Psoas muscle (tissue), 8 donors: ENCODE results near the gene ETFBKMT. TPM values are rescaled to one million over a fixed set of nuclear protein-coding genes. Genes with fewer than 3 reads are reported as not detected.

Experiments used
- ATAC-seq, 4 donors: fragments of 200-7000 bp; cut with Tn5 transposase; one replicate each; pipeline ENCODE4 v1.9.1; 2020; ENCODE audit warnings: moderate library complexity in 3 of 4, mild to moderate bottlenecking in 2 of 4
- DNase-seq, 2 donors: peaks; one replicate each; pipeline ENCODE4 v3.0.0-alpha.2; 2020
- H3K27ac ChIP-seq: fragments of 200-600 bp; one replicate; pipeline ENCODE4 v1.8.0; 2022
- H3K27me3 ChIP-seq, 3 donors: fragments of 200-600 bp in 1 of 3; one replicate each; pipeline versions ENCODE4 v1.6.1 to v1.8.0; 2013 to 2022; ENCODE audit warnings: low read length in 2 of 3, mild to moderate bottlenecking in 2 of 3, moderate library complexity in 1 of 3; ENCODE audit not compliant: insufficient read depth in 3 of 3
- H3K36me3 ChIP-seq, 2 donors: fragments of 200-600 bp in 1 of 2; one replicate each; pipeline versions ENCODE4 v1.6.1 to v1.8.0; 2013 to 2022; ENCODE audit warnings: low read depth in 1 of 2, mild to moderate bottlenecking in 1 of 2, moderate library complexity in 1 of 2; ENCODE audit not compliant: insufficient read depth in 1 of 2
- H3K4me1 ChIP-seq: fragments of 200-600 bp; one replicate; pipeline ENCODE4 v1.8.0; 2022
- H3K4me3 ChIP-seq: fragments of 200-600 bp; one replicate; pipeline ENCODE4 v1.8.0; 2022; ENCODE audit warnings: mild to moderate bottlenecking
- H3K9me3 ChIP-seq: fragments of 200-600 bp; one replicate; pipeline ENCODE4 v1.8.0; 2022
- CTCF ChIP-seq: fragments of 200-600 bp; IDR thresholded peaks from one replicate; pipeline ENCODE4 v1.8.0; 2022; ENCODE audit warnings: antibody characterized with exemption
- WGBS, 3 donors: extraction: QIAGEN DNeasy Blood & Tissue Kit; methylation state at CpG; one replicate each; pipeline versions ENCODE4 v1.1.6 to v1.1.7; 2013; 5-methylcytosine and 5-hydroxymethylcytosine counted together
- intact Hi-C, 2 donors: fragments of 100-400 bp; cut with DNase I; formaldehyde crosslinking; loops; one replicate each; pipeline versions ENCODE4 v1.11.0 to v1.14.2; 2022
- polyA plus RNA-seq, 3 donors: library from polyadenylated mRNA; stranded (reverse); fragments of 200-250 nt; gene quantifications; one replicate each; pipeline ENCODE4 v1.2.3, GENCODE V29; 2013
- total RNA-seq, 4 donors: library from RNA; stranded (reverse); fragmentation: NEBNext Ultra II Directional in 2 of 4; extraction: Animal tissue kit (Norgen Biotek cat#: 25700) in 2 of 4; gene quantifications; one replicate each; pipeline versions ENCODE4 v1.2.1 to v1.2.4, GENCODE V29; 2021 to 2023
- donor health status: healthy with polysubstance abuse.
- donor health status: DM: no; HTN: no; CAD: no; lungs with moderate emphysema.
- donor health status: Bipolar disorder and iron deficiency.
- donor health status: healthy.
- donor health status: DM: yes; HTN: yes; CAD: no.
- donor health status: DM: no; HTN: no; CAD: no.
- donor health status: DM: no; HTN: no; CAD: no.
- donor health status: DM: yes; HTN: yes; CAD: no.

Gene ETFBKMT
- total and polyA plus RNA-seq, 7 donors: 2.4 to 10.8 (median 5.2) TPM

- TF ChIP-seq CTCF: no peak
- WGBS, 3 donors: 94 to 99% (median 97%) methylated on average over 4 of the region's 4 CpGs
Observed at GRCh38 chr12:31622038-31622437, 37.5 kb upstream of the ETFBKMT start.

GRCh38 chr12:31626270-31626995 is 33.1 kb upstream of the ETFBKMT start:
- H3K9me3 ChIP-seq: no peaks in the 10 kb centered on the region
- H3K4me1 ChIP-seq: peaks cover 7% of the 10 kb centered on the region
- H3K4me3 ChIP-seq: no peak overlapping the region
- intact Hi-C loops: no loop called here
- H3K27me3 ChIP-seq: no peaks in the 10 kb centered on the region
- H3K36me3 ChIP-seq: no peaks in the 10 kb centered on the region
- DNase-seq (no peak), ATAC-seq (no peak)
- WGBS, 3 donors: 77 to 92% (median 90%) methylated on average over 7 of the region's 7 CpGs
- H3K27ac ChIP-seq: no peak overlapping the region
- no peak for TF ChIP-seq CTCF

More at GRCh38 chr12:31622038-31622437, 37.5 kb upstream of the ETFBKMT start:
- Histone ChIP-seq H3K27me3 (no peaks in the 10 kb centered on the region), H3K27ac (no peak overlapping the region), H3K9me3 (no peaks in the 10 kb centered on the region), H3K4me1 (no peaks in the 10 kb centered on the region), H3K36me3 (no peaks in the 10 kb centered on the region), H3K4me3 (no peak overlapping the region)
- no peak for ATAC-seq
- no peak for DNase-seq
- intact Hi-C loops: no loop called here

- ATAC-seq: no peak
- TF ChIP-seq CTCF: no peak
Observed at GRCh38 chr12:31627456-31628054, 31.9 kb upstream of the ETFBKMT start.

GRCh38 chr12:31629756-31630732 is 29.4 kb upstream of the ETFBKMT start:
- peak overlapping the region; percentile 44 for H3K4me3 ChIP-seq
- peak overlapping the region; percentile 60 for H3K27ac ChIP-seq

More at GRCh38 chr12:31627456-31628054, 31.9 kb upstream of the ETFBKMT start:
- intact Hi-C loops: loop anchor here in 1 of 2 donors (2.0 kb wide), 1 partner anchor 37 kb away; the partner anchor contains the start of gene DENND5B
- Histone ChIP-seq H3K27me3 (no peaks in the 10 kb centered on the region), H3K4me3 (no peak overlapping the region), H3K9me3 (no peaks in the 10 kb centered on the region), H3K36me3 (no peaks in the 10 kb centered on the region), H3K4me1 (peaks cover 7% of the 10 kb centered on the region), H3K27ac (no peak overlapping the region)
- DNase-seq: no peak
- 59 to 68% (median 62%) methylated on average over 5 of the region's 5 CpGs for WGBS, 3 donors

More at GRCh38 chr12:31629756-31630732, 29.4 kb upstream of the ETFBKMT start:
- H3K9me3 ChIP-seq: no peaks in the 10 kb centered on the region
- intact Hi-C loops: loop anchor here in 1 of 2 donors (2.0 kb wide), 1 partner anchor 39 kb away; the partner anchor contains the start of gene DENND5B
- no peaks in the 10 kb centered on the region for H3K36me3 ChIP-seq
- DNase-seq: peak; percentile 21 to 57
- H3K27me3 ChIP-seq: no peaks in the 10 kb centered on the region
- peak; percentile 92 to 98 (median 98) for ATAC-seq
- H3K4me1 ChIP-seq: peaks cover 7% of the 10 kb centered on the region
- TF ChIP-seq CTCF: no peak
- 28 to 31% (median 30%) methylated on average over 16 of the region's 16 CpGs for WGBS, 3 donors
